Activated CD4-positive, alpha-beta T cell treated with anti-CD3 and anti-CD28 coated beads, Interleukin-2, amount 10 ng/mL, durations not matched to agents 7 days and 5 days (primary cell): ENCODE measurements around the gene EPB41L4B. TPM values are rescaled to one million over a fixed set of nuclear protein-coding genes. Genes with fewer than 3 reads are reported as not detected.

Source experiments
- CTCF ChIA-PET: fragments of 350-600 bp; sonication (Branson Sonifier 250); formaldehyde crosslinking; loops from one replicate; lab custom pipeline; 2021; ENCODE audit warnings: antibody characterized with exemption; lab: Charles Lee
- POLR2A ChIA-PET: fragments of 350-600 bp; sonication (Branson Sonifier 250); formaldehyde crosslinking; loops from one replicate; lab custom pipeline; 2021; ENCODE audit warnings: antibody characterized with exemption; lab: Charles Lee
- DNase-seq: peaks from one replicate; pipeline ENCODE4 v3.0.0-alpha.2; 2020
- H3K27ac Mint-ChIP-seq: one replicate; pipeline ENCODE4 v1.8.0; 2021; ENCODE audit warnings: mild to moderate bottlenecking, moderate library complexity, mixed read lengths
- H3K27me3 Mint-ChIP-seq: one replicate; pipeline ENCODE4 v1.8.0; 2021; ENCODE audit warnings: mixed read lengths
- H3K36me3 Mint-ChIP-seq: one replicate; pipeline ENCODE4 v1.8.0; 2021; ENCODE audit warnings: low read depth, mixed read lengths
- H3K4me1 Mint-ChIP-seq: one replicate; pipeline ENCODE4 v1.8.0; 2021; ENCODE audit warnings: mixed read lengths
- H3K4me3 Mint-ChIP-seq: one replicate; pipeline ENCODE4 v1.8.0; 2021; ENCODE audit warnings: mild to moderate bottlenecking, moderate library complexity, mixed read lengths
- H3K9me3 Mint-ChIP-seq: one replicate; pipeline ENCODE4 v1.8.0; 2021; ENCODE audit warnings: mixed read lengths
- total RNA-seq, 2 experiments: library from RNA; stranded (reverse); gene quantifications; one replicate each; pipeline ENCODE4 v1.2.3, GENCODE V29; 2021

EPB41L4B gene
- total RNA-seq, 2 experiments from 2014 or later: not detected

GRCh38 chr9:109166771-109167601 is 153.9 kb downstream of the EPB41L4B start, which contains the start of gene FRRS1L:
Gene FRRS1L (minus strand): TSS chr9:109167249. CDS start chr9:109167138, 111 bp downstream.
- Mint-ChIP-seq H3K4me3 (no peak within 1 kb of the TSS), H3K27me3 (peaks cover 67% of the 10 kb centered on the region), H3K27ac (no peak within 1 kb of the TSS), H3K9me3 (peaks cover 6% of the 10 kb centered on the region), H3K4me1 (peaks cover 10% of the 10 kb centered on the region), H3K36me3 (peaks cover 5% of the 10 kb centered on the region)
- ChIA-PET CTCF (no interaction called here), POLR2A (no interaction called here)
- no peak for DNase-seq

- no peak overlapping the region for H3K4me3 Mint-ChIP-seq
- H3K27ac Mint-ChIP-seq: no peak overlapping the region
- peaks cover 6% of the 10 kb centered on the region for H3K9me3 Mint-ChIP-seq
- ChIA-PET POLR2A (no interaction called here), CTCF (no interaction called here)
- H3K36me3 Mint-ChIP-seq: peaks cover 5% of the 10 kb centered on the region
- H3K4me1 Mint-ChIP-seq: peaks cover 6% of the 10 kb centered on the region
- peaks cover 69% of the 10 kb centered on the region for H3K27me3 Mint-ChIP-seq
- no peak for DNase-seq
Observed at GRCh38 chr9:109166171-109166770, 154.6 kb downstream of the EPB41L4B start.

DNA sequence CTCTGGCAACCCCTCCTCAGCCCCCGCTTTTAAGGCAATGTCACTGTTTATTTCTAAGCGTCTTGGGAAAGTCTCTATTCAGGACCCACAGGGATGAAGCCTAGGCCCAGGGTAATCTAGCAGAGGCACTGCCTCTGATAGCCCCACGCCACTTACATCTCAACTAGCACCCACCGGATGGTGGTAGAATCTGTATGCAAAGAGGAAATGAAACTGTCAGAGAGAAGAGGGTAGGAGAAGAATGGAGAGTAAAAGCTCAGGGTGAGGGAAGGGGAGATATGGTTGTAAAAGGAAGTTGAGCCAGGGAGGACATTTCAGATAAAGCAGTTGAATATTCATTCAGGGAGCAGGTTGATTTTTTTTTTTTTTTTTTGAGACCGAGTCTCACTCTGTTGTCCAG is 156.8 kb downstream of the EPB41L4B start:
- Mint-ChIP-seq H3K4me1 (peaks cover 6% of the 10 kb centered on the region), H3K27ac (no peak overlapping the region), H3K4me3 (no peak overlapping the region), H3K36me3 (peaks cover 5% of the 10 kb centered on the region), H3K27me3 (peaks cover 56% of the 10 kb centered on the region), H3K9me3 (peaks cover 6% of the 10 kb centered on the region)
- POLR2A ChIA-PET: no interaction called here
- CTCF ChIA-PET: no interaction called here
- no peak for DNase-seq

- H3K4me1 Mint-ChIP-seq: peaks cover 6% of the 10 kb centered on the region
- H3K27me3 Mint-ChIP-seq: peaks cover 55% of the 10 kb centered on the region
- ChIA-PET POLR2A (no interaction called here), CTCF (no interaction called here)
- no peak overlapping the region for H3K4me3 Mint-ChIP-seq
- peaks cover 6% of the 10 kb centered on the region for H3K9me3 Mint-ChIP-seq
- no peak for DNase-seq
- no peak overlapping the region for H3K27ac Mint-ChIP-seq
- H3K36me3 Mint-ChIP-seq: peaks cover 5% of the 10 kb centered on the region
Observed at GRCh38 chr9:109163194-109163593, 157.7 kb downstream of the EPB41L4B start.

DNA sequence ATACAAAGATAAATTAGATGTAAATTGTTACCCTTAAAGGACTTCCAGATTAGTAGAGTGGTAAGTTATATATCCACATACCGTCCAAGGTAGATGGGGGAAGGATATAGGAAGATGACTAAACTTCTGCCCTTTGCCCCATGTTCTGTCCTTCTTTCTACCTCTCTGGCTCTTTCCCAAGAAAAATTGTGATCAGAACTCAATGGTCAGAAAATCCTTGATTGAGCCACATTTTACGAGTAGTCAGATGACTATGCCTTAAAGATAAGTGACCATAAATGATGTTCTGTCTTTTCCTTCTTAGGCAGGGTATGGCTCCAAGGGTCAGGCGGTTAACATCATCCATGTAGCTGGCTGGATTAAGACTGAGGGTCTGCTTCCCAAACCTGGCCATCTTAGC is 158.2 kb downstream of the EPB41L4B start:
- peaks cover 6% of the 10 kb centered on the region for H3K4me1 Mint-ChIP-seq
- DNase-seq: no peak
- H3K36me3 Mint-ChIP-seq: peaks cover 5% of the 10 kb centered on the region
- no peak overlapping the region for H3K4me3 Mint-ChIP-seq
- H3K27me3 Mint-ChIP-seq: peaks cover 53% of the 10 kb centered on the region
- CTCF ChIA-PET: no interaction called here
- H3K9me3 Mint-ChIP-seq: peaks cover 6% of the 10 kb centered on the region
- no peak overlapping the region for H3K27ac Mint-ChIP-seq
- POLR2A ChIA-PET: no interaction called here

DNA sequence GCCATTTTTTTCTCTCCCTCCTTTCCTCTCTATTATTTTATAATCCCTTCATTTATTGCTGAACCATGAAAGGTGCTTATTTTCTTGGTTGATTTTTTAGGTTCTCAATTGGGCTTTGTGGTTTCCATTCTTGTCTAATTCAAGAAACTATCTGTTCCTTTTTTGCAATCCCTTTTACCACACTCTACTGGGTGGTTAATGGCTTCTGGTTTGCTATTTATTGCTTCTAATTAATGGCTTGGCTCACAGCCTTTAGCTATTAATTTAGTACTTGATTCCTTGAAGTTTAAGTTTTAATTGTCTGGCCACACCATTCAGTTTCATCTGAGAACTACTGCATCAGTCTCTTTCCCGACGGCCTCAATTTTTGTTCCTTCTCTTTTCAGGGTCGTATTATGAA is 159.4 kb downstream of the EPB41L4B start:
- DNase-seq: no peak
- H3K27me3 Mint-ChIP-seq: peaks cover 46% of the 10 kb centered on the region
- H3K36me3 Mint-ChIP-seq: peaks cover 5% of the 10 kb centered on the region
- POLR2A ChIA-PET: no interaction called here
- CTCF ChIA-PET: no interaction called here
- H3K4me1 Mint-ChIP-seq: peaks cover 2% of the 10 kb centered on the region
- H3K27ac Mint-ChIP-seq: no peak overlapping the region
- peaks cover 6% of the 10 kb centered on the region for H3K9me3 Mint-ChIP-seq
- H3K4me3 Mint-ChIP-seq: no peak overlapping the region

- H3K36me3 Mint-ChIP-seq: peaks cover 2% of the 10 kb centered on the region
- POLR2A ChIA-PET: no interaction called here
- DNase-seq: no peak
- CTCF ChIA-PET: interaction anchor here (1.3 kb wide), 1 partner anchor 24 kb away, joined by 3 read pairs; no protein-coding TSS in a partner anchor
- no peak overlapping the region for H3K27ac Mint-ChIP-seq
- H3K27me3 Mint-ChIP-seq: peaks cover 32% of the 10 kb centered on the region
- H3K4me1 Mint-ChIP-seq: peaks cover 2% of the 10 kb centered on the region
- no peak overlapping the region for H3K4me3 Mint-ChIP-seq
- no peaks in the 10 kb centered on the region for H3K9me3 Mint-ChIP-seq
Observed at GRCh38 chr9:109159583-109159982, 161.3 kb downstream of the EPB41L4B start.

DNA sequence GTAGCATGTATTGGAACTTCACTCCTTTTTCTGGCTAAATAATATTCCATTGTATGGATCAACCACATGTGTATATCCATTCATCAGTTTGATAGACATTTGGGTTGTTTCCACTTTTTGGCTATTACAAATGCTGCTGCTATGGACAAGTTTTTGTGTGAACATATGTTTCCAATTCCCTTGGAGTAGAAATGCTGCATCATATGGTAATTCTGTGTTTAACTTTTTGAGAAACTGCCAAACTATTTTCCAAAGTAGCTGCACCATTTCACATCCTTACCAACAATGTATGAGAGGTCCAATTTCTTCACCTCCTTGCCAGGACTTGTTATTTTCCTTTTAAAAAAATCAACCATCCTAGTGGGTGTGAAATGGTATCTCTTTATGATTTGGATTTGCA is 162.2 kb downstream of the EPB41L4B start:
- no peak overlapping the region for H3K4me3 Mint-ChIP-seq
- no peak overlapping the region for H3K27ac Mint-ChIP-seq
- CTCF ChIA-PET: no interaction called here
- peaks cover 4% of the 10 kb centered on the region for H3K9me3 Mint-ChIP-seq
- H3K27me3 Mint-ChIP-seq: peaks cover 28% of the 10 kb centered on the region
- H3K36me3 Mint-ChIP-seq: no peaks in the 10 kb centered on the region
- POLR2A ChIA-PET: no interaction called here
- no peaks in the 10 kb centered on the region for H3K4me1 Mint-ChIP-seq
- DNase-seq: no peak

DNA sequence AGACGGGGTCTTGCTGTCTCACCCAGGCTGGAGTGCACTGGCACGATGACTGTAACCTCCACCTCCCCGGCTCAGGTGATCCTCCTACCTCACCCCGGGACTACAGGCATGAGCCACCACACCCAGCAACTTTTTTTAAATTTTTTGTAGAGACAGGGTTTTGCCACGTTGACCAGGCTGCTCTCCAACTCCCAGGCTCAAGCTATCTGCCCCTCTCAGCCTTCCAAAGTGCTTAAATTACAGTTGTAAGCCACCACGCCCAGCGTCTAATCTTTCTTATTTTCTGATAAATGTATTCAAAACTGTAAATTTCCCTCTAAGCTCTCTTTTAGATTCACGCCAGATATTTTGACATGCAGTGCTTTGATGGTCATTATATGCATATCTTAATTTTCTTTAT is 164.2 kb downstream of the EPB41L4B start:
- H3K9me3 Mint-ChIP-seq: peaks cover 13% of the 10 kb centered on the region
- POLR2A ChIA-PET: no interaction called here
- CTCF ChIA-PET: no interaction called here

GRCh38 chr9:109150925-109151545 is 169.8 kb downstream of the EPB41L4B start:
- Mint-ChIP-seq H3K4me3 (no peak overlapping the region), H3K27me3 (peaks cover 19% of the 10 kb centered on the region), H3K27ac (no peak overlapping the region), H3K36me3 (no peaks in the 10 kb centered on the region), H3K4me1 (no peaks in the 10 kb centered on the region), H3K9me3 (peaks cover 13% of the 10 kb centered on the region)
- no peak for DNase-seq
- POLR2A ChIA-PET: no interaction called here
- CTCF ChIA-PET: no interaction called here

More for the DNA sequence above, 164.2 kb downstream of the EPB41L4B start:
- Mint-ChIP-seq H3K27me3 (peaks cover 25% of the 10 kb centered on the region), H3K36me3 (no peaks in the 10 kb centered on the region), H3K4me3 (no peak overlapping the region), H3K4me1 (no peaks in the 10 kb centered on the region), H3K27ac (no peak overlapping the region)
- DNase-seq: no peak

DNA sequence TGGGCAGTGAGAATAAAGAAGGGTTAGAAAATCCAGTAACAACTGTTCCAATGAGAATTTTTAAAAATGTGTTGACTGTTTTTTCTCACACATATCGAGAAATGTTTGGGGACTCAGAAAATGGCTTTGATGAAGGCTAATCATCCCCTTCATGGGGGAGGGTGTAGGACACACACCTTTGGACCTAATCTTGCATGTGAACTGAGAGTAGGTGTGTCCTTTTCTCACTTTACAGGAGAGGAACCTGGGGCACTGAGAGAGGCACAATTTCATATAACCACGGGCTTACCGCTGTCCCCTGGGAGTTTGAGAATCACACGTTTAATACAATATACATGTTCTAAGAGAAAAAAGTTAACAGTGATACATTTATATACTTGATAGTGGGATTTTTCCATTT is 171.1 kb downstream of the EPB41L4B start:
- peaks cover 13% of the 10 kb centered on the region for H3K9me3 Mint-ChIP-seq
- peaks cover 2% of the 10 kb centered on the region for H3K4me1 Mint-ChIP-seq
- H3K27ac Mint-ChIP-seq: no peak overlapping the region
- H3K27me3 Mint-ChIP-seq: peaks cover 17% of the 10 kb centered on the region
- DNase-seq: no peak
- no peak overlapping the region for H3K4me3 Mint-ChIP-seq
- H3K36me3 Mint-ChIP-seq: no peaks in the 10 kb centered on the region
- ChIA-PET POLR2A (no interaction called here), CTCF (no interaction called here)

DNA sequence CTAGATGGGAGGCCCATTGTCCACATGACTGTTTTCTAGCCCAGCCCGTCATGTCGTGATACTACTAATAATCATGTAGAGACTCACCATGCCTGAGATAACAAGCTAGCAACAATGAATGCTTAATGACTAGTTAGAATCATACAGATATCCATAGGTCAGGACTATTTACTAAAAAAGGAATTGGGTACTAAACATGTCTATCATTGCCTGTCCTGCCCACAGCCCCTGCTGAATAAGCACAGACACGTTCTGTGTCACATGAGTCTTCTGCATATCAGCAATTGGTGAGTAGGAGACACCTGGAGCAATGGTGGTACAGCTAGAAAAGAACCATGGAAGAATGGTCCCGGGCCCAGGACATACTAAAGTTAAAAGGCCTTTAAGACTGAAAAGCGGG is 171.8 kb downstream of the EPB41L4B start:
- Mint-ChIP-seq H3K4me1 (peaks cover 4% of the 10 kb centered on the region), H3K36me3 (no peaks in the 10 kb centered on the region), H3K27ac (no peak overlapping the region), H3K4me3 (no peak overlapping the region), H3K9me3 (peaks cover 10% of the 10 kb centered on the region), H3K27me3 (peaks cover 15% of the 10 kb centered on the region)
- DNase-seq: no peak
- ChIA-PET CTCF (no interaction called here), POLR2A (no interaction called here)

- Mint-ChIP-seq H3K27me3 (peaks cover 11% of the 10 kb centered on the region), H3K36me3 (no peaks in the 10 kb centered on the region), H3K9me3 (no peaks in the 10 kb centered on the region), H3K4me3 (no peak overlapping the region), H3K27ac (no peak overlapping the region), H3K4me1 (peaks cover 11% of the 10 kb centered on the region)
- ChIA-PET POLR2A (no interaction called here), CTCF (no interaction called here)
- no peak for DNase-seq
Observed at GRCh38 chr9:109145051-109145450, 175.8 kb downstream of the EPB41L4B start.
